ENCODE measurements around the gene HTR4. TPM values are rescaled to one million over a fixed set of nuclear protein-coding genes. Genes with fewer than 3 reads are reported as not detected.

HTR4 gene
- total and polyA plus RNA-seq, 2 of the 4 experiments (the other 2 are of a cell fraction) = not detected

DNA sequence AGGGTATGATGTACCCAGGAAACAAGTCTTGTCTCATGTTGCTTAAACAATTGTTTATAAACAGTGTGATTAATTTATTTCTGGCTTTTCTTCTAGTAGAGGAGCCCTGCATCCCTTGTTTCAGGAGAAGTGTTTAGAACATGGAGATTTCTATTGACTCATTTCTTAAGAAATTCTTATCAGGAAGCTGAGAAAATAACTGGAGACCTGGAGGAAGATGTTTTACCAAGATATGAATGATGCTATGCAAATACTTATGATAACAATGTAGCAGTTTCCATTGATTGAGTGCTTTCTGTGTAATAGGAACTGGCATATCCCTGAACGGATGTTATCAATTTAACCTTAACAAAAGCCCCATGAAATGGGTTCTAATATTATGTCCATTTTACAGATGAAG is 162.0 kb downstream of the HTR4 start:
- no peak overlapping the region for H3K18ac ChIP-seq (ENCODE audit: low read depth, low read length)
- no peak overlapping the region for H3K4me2 ChIP-seq (ENCODE audit: low read depth, low read length)
- dilution Hi-C loops (cut with HindIII; ENCODE audit: low sequenced_read_pairs, unreplicated experiment) = no loop called here
- intact Hi-C loops (cut with micrococcal nuclease) = no loop called here
- POLR2A ChIA-PET (ENCODE audit: unreplicated experiment) = no interaction called here
- no peaks in the 10 kb centered on the region for H3K9me3 ChIP-seq (ENCODE audit: control insufficient read depth, insufficient read depth, low read length)
- H2AFZ ChIP-seq (replicated peaks; ENCODE audit: low read length, poor library complexity) = no peak overlapping the region
- H3K36me3 ChIP-seq (ENCODE audit: control insufficient read depth, insufficient read depth, low read length) = no peaks in the 10 kb centered on the region
- ATAC-seq (ENCODE audit: low read depth) (no peak), DNase-seq (no peak)
- H3K23ac ChIP-seq (ENCODE audit: low read depth, low read length) = no peak overlapping the region
- H3K4ac ChIP-seq (ENCODE audit: low read depth, low read length) = no peak overlapping the region
- H3K79me1 ChIP-seq (ENCODE audit: low read depth in 1 of 2, low read length in 2 of 2) = no peaks in the 10 kb centered on the region
- H2AK5ac ChIP-seq (ENCODE audit: low read depth, low read length) = no peak overlapping the region
- no TSS peak for BruUV-seq (replicated peaks)
- H3K14ac ChIP-seq (replicated peaks; ENCODE audit: low read depth, low read length) = no peak overlapping the region
- no peak overlapping the region for H4K91ac ChIP-seq (ENCODE audit: insufficient read depth, low read depth, low read length)
- H3K27me3 ChIP-seq (ENCODE audit: control insufficient read depth, insufficient read depth, low read length) = peaks cover 7% of the 10 kb centered on the region; the same call in 1 of the 2 replicates
- H2BK120ac ChIP-seq (ENCODE audit: low read depth, low read length) = no peak overlapping the region
- CTCF ChIA-PET = no interaction called here
- H4K8ac ChIP-seq (ENCODE audit: low read depth in 2 of 2, low read length in 2 of 2) = no peak overlapping the region
- in situ Hi-C loops (cut with MboI; ENCODE audit: low sequenced_read_pairs) = no loop called here
- H3K4me3 ChIP-seq (ENCODE audit: insufficient read depth, low read depth, low read length) = no peak overlapping the region
- H2BK20ac ChIP-seq (ENCODE audit: low read depth, low read length) = no peak overlapping the region
- no peaks in the 10 kb centered on the region for H3K4me1 ChIP-seq (ENCODE audit: control insufficient read depth, insufficient read depth, low read length)
- no peak overlapping the region for H3K9ac ChIP-seq (ENCODE audit: low read depth, low read length)
- H3K9me1 ChIP-seq (ENCODE audit: insufficient read depth, low read length) = no peaks in the 10 kb centered on the region
- no peak overlapping the region for H3K56ac ChIP-seq (ENCODE audit: extremely low read depth, insufficient read depth, low read length)
- whole genome bisulfite sequencing, 2 experiments (ENCODE audit: extremely low coverage in 2 of 2, insufficient read length in 1 of 2) = no CpG with 5 or more reads among the region's 1 CpG
- H2BK5ac ChIP-seq (ENCODE audit: low read depth, low read length, poor library complexity, severe bottlenecking) = no peak overlapping the region
- H2AK9ac ChIP-seq (replicated peaks; ENCODE audit: low read depth, low read length, poor library complexity) = no peak overlapping the region
- no peaks in the 10 kb centered on the region for H4K20me1 ChIP-seq (ENCODE audit: insufficient read depth, low read length)
- no peak overlapping the region for H3K27ac ChIP-seq (ENCODE audit: insufficient read depth, low read length)
- no peak overlapping the region for H2BK15ac ChIP-seq (ENCODE audit: low read depth, low read length)
- H4K5ac ChIP-seq (ENCODE audit: low read depth, low read length) = no peak overlapping the region
- TF ChIP-seq NFE2L2 (IDR thresholded peaks at IDR 0.05; ENCODE audit: low read depth, low read length) = no peak
- no peak for TF ChIP-seq MXI1 (IDR thresholded peaks at IDR 0.05; ENCODE audit: borderline replicate concordance, low read depth, low read length)
- no peak for TF ChIP-seq RCOR1 (IDR thresholded peaks at IDR 0.05; ENCODE audit: insufficient replicate concordance, low read length)
- TF ChIP-seq BHLHE40 (IDR thresholded peaks at IDR 0.05; ENCODE audit: low read depth, low read length) = no peak
- TF ChIP-seq RFX5 (IDR thresholded peaks at IDR 0.05; ENCODE audit: low read depth, low read length) = no peak
- TF ChIP-seq, protein P1, sequence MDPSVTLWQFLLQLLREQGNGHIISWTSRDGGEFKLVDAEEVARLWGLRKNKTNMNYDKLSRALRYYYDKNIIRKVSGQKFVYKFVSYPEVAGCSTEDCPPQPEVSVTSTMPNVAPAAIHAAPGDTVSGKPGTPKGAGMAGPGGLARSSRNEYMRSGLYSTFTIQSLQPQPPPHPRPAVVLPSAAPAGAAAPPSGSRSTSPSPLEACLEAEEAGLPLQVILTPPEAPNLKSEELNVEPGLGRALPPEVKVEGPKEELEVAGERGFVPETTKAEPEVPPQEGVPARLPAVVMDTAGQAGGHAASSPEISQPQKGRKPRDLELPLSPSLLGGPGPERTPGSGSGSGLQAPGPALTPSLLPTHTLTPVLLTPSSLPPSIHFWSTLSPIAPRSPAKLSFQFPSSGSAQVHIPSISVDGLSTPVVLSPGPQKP (IDR thresholded peaks at IDR 0.05; ENCODE audit: borderline replicate concordance, low read depth, low read length) = no peak
- no peak for TF ChIP-seq CHD1 (IDR thresholded peaks at IDR 0.05; ENCODE audit: low read depth, low read length)
- TF ChIP-seq, protein P2, sequence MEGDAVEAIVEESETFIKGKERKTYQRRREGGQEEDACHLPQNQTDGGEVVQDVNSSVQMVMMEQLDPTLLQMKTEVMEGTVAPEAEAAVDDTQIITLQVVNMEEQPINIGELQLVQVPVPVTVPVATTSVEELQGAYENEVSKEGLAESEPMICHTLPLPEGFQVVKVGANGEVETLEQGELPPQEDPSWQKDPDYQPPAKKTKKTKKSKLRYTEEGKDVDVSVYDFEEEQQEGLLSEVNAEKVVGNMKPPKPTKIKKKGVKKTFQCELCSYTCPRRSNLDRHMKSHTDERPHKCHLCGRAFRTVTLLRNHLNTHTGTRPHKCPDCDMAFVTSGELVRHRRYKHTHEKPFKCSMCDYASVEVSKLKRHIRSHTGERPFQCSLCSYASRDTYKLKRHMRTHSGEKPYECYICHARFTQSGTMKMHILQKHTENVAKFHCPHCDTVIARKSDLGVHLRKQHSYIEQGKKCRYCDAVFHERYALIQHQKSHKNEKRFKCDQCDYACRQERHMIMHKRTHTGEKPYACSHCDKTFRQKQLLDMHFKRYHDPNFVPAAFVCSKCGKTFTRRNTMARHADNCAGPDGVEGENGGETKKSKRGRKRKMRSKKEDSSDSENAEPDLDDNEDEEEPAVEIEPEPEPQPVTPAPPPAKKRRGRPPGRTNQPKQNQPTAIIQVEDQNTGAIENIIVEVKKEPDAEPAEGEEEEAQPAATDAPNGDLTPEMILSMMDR (conservative IDR thresholded peaks at IDR 0.05; ENCODE audit: low read depth, low read length) = no peak
- TF ChIP-seq MAFK (IDR thresholded peaks at IDR 0.05; ENCODE audit: low read depth, low read length) = no peak
- TF ChIP-seq POLR2A (IDR thresholded peaks at IDR 0.05; ENCODE audit: low read depth, low read length) = no peak
- no peak for TF ChIP-seq FOS (IDR thresholded peaks at IDR 0.05; ENCODE audit: low read depth, low read length)
- no peak for TF ChIP-seq RAD21 (IDR thresholded peaks at IDR 0.05; ENCODE audit: low read length)
- no peak for TF ChIP-seq MAZ (IDR thresholded peaks at IDR 0.05; ENCODE audit: borderline replicate concordance, low read depth, low read length)
- TF ChIP-seq, protein P3, sequence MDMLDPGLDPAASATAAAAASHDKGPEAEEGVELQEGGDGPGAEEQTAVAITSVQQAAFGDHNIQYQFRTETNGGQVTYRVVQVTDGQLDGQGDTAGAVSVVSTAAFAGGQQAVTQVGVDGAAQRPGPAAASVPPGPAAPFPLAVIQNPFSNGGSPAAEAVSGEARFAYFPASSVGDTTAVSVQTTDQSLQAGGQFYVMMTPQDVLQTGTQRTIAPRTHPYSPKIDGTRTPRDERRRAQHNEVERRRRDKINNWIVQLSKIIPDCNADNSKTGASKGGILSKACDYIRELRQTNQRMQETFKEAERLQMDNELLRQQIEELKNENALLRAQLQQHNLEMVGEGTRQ (IDR thresholded peaks at IDR 0.05; ENCODE audit: low read depth, low read length) = no peak
- TF ChIP-seq CEBPB (IDR thresholded peaks at IDR 0.05; ENCODE audit: low read depth, low read length) = no peak
- TF ChIP-seq SMC3 (IDR thresholded peaks at IDR 0.05; ENCODE audit: low read depth, low read length) = no peak

All from IMR-90 (cell line).